T-helper 22 cell (primary cell): ENCODE results near the gene HTR6.

Experiments
- DNase-seq: peaks from one replicate; pipeline ENCODE4 v3.0.0-alpha.2; 2020; ENCODE audit warnings: low read depth

HTR6 gene

GRCh38 chr1:19720973-19721372 is 56.3 kb downstream of the HTR6 start:
- no peak for DNase-seq

GRCh38 chr1:19723874-19724273 is 59.2 kb downstream of the HTR6 start:
- DNase-seq = no peak

DNA sequence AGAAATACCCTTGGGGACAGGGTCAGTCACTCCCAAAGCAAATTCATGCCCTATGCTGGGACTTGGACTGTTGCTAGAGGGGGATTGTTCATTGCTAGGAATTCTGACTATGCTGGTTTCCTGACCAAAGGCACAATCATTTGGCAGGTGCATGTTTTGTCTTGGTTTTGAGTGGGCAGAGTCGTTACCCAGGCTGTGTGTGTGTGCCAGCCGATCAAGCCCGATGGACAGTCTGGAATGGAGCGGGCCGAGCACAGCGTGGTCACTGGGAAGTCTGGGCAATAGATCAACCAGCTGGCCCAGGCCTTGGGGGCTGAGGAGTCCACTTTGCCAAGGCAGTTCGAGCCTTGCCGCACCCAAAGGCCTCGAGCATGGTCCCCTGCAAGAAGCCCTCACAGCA is 60.9 kb downstream of the HTR6 start:
- no peak for DNase-seq

DNA sequence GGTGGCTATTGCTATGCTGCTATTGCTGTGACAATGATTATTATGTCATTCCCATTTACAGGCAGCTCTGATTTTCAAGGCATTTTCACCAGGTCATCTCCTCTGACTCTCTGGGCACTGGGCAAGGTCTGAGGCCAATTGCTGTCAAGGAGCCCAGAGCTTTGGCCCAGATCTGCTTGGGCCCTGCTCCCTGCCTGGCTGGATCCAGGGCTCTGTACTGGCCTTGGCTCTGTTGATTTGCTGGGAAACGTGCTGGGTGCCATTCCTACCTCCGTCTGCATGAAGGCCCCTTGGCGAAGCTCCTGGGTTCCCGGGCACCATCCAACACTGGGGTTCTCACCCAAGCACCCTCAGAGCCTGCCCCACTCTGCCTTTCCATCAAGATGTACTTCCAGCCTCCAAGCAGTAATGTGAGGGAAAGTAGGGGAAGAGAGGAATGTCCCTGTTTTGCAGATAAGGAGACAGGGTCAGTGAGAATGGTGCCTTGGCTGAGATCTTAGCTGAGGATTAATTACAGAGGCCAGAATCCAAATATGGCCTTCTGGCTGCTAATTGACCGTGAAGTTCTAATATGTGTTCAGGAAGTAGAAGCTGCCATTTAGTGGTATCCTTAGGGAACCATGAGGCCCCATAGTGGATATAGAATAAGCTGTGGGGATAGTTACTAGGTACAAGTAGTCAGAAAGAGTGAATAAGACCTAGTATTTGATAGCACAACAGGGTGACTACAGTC is 63.9 kb downstream of the HTR6 start:
- DNase-seq = no peak

- no peak for DNase-seq
Observed at GRCh38 chr1:19730232-19730631, 65.6 kb downstream of the HTR6 start.
